ENCODE data around the gene MCTP1. TPM values are rescaled to one million over a fixed set of nuclear protein-coding genes. Genes with fewer than 3 reads are reported as not detected.

Gene MCTP1
- polyA plus RNA-seq, 1 donor (not counting 4 experiments of a cell fraction or from before 2014, with no cell fraction given) = 4.9 TPM

DNA sequence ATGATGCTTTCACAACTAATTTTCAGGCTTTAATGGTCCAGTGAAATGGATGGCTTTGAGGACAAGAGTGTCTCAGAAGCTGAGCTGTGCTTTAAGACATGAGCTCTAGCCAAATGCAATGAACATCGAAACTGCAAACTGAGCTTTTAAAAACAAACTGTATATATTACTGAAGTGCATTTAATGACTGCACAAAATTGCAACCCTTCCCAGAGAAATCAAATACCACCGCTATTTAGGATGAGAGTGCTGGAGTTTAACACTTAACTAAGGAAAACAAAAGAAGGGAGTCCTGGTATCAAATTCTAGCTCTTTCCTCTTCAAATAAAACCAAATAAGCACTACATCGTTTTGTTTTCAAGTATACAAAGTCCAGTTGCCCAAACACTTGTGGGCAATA is 502.5 kb downstream of the MCTP1 start:
- no peak for TF ChIP-seq EZH2 (IDR thresholded peaks at IDR 0.05; ENCODE audit: low read length)
- TF ChIP-seq, protein P1, sequence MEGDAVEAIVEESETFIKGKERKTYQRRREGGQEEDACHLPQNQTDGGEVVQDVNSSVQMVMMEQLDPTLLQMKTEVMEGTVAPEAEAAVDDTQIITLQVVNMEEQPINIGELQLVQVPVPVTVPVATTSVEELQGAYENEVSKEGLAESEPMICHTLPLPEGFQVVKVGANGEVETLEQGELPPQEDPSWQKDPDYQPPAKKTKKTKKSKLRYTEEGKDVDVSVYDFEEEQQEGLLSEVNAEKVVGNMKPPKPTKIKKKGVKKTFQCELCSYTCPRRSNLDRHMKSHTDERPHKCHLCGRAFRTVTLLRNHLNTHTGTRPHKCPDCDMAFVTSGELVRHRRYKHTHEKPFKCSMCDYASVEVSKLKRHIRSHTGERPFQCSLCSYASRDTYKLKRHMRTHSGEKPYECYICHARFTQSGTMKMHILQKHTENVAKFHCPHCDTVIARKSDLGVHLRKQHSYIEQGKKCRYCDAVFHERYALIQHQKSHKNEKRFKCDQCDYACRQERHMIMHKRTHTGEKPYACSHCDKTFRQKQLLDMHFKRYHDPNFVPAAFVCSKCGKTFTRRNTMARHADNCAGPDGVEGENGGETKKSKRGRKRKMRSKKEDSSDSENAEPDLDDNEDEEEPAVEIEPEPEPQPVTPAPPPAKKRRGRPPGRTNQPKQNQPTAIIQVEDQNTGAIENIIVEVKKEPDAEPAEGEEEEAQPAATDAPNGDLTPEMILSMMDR (optimal IDR thresholded peaks at IDR 0.05 in 1 of 3, IDR thresholded peaks at IDR 0.05 in 1 of 3, conservative IDR thresholded peaks at IDR 0.05 in 1 of 3; ENCODE audit: extremely low read depth in 1 of 3, insufficient read depth in 2 of 3, low read length in 3 of 3) = no peak
- no peaks in the 10 kb centered on the region for H3K4me1 ChIP-seq (ENCODE audit: control insufficient read depth, extremely low read depth, insufficient read depth, low read length)
- DNase-seq (ENCODE audit: low read depth, low spot score) (no peak), FAIRE-seq (no peak)
- no peak overlapping the region for H3K4me3 ChIP-seq (ENCODE audit: control insufficient read depth in 2 of 3, extremely low read depth in 1 of 3, insufficient read depth in 2 of 3, low read depth in 1 of 3, low read length in 3 of 3)
- H4K20me1 ChIP-seq (ENCODE audit: control insufficient read depth, extremely low read depth, insufficient read depth, low read length) = no peaks in the 10 kb centered on the region
- H3K9me1 ChIP-seq (ENCODE audit: control insufficient read depth, extremely low read depth, insufficient read depth, low read length) = no peaks in the 10 kb centered on the region
- H3K27ac ChIP-seq (ENCODE audit: control insufficient read depth, insufficient read depth, low read length) = no peak overlapping the region
- H3K36me3 ChIP-seq (ENCODE audit: control insufficient read depth in 2 of 2, extremely low read depth in 1 of 2, insufficient read depth in 2 of 2, low read length in 2 of 2) = no peaks in the 10 kb centered on the region
- H3K27me3 ChIP-seq (ENCODE audit: control insufficient read depth, extremely low read depth, insufficient read depth, low read length) = no peaks in the 10 kb centered on the region
- dilution Hi-C loops (cut with MboI; ENCODE audit: extremely low pct_ligation_motif_present, low sequenced_read_pairs) = no loop called here
- no peak overlapping the region for H2AFZ ChIP-seq (ENCODE audit: control insufficient read depth, low read length)
- H3K9ac ChIP-seq (ENCODE audit: control insufficient read depth, extremely low read depth, insufficient read depth, low read length) = no peak overlapping the region
- H3K9me3 ChIP-seq (ENCODE audit: control insufficient read depth, low read depth, low read length) = no peaks in the 10 kb centered on the region
- no peak overlapping the region for H3K4me2 ChIP-seq (ENCODE audit: control insufficient read depth, extremely low read depth, insufficient read depth, low read depth, low read length)
- H3K79me2 ChIP-seq (ENCODE audit: control insufficient read depth, insufficient read depth, low read length) = no peaks in the 10 kb centered on the region

DNA sequence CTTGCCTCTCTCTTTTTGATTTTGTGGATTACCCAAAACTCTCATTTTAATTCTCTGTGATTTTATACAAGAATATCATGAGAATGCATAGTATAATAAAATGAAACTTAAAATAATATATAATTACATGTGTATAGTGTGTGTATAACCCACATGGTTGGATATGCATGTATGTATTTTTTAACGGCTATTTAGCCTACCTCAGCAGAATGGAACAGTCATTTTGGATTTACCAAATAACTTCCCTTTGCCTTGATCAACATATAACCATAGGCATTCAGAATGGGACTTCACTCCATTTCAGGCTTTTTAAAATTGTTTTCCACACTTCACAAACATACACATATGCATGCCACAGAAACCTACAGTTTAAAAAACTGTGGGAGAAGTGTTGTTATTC is 505.2 kb downstream of the MCTP1 start:
- Histone ChIP-seq H3K9me3 (ENCODE audit: control insufficient read depth, low read depth, low read length) (no peaks in the 10 kb centered on the region), H3K27me3 (ENCODE audit: control insufficient read depth, extremely low read depth, insufficient read depth, low read length) (no peaks in the 10 kb centered on the region), H3K9ac (ENCODE audit: control insufficient read depth, extremely low read depth, insufficient read depth, low read length) (no peak overlapping the region), H3K4me3 (ENCODE audit: control insufficient read depth in 2 of 3, extremely low read depth in 1 of 3, insufficient read depth in 2 of 3, low read depth in 1 of 3, low read length in 3 of 3) (no peak overlapping the region), H4K20me1 (ENCODE audit: control insufficient read depth, extremely low read depth, insufficient read depth, low read length) (no peaks in the 10 kb centered on the region), H3K79me2 (ENCODE audit: control insufficient read depth, insufficient read depth, low read length) (no peaks in the 10 kb centered on the region), H3K4me1 (ENCODE audit: control insufficient read depth, extremely low read depth, insufficient read depth, low read length) (no peaks in the 10 kb centered on the region), H3K27ac (ENCODE audit: control insufficient read depth, insufficient read depth, low read length) (no peak overlapping the region), H2AFZ (ENCODE audit: control insufficient read depth, low read length) (no peak overlapping the region), H3K36me3 (ENCODE audit: control insufficient read depth in 2 of 2, extremely low read depth in 1 of 2, insufficient read depth in 2 of 2, low read length in 2 of 2) (no peaks in the 10 kb centered on the region), H3K4me2 (ENCODE audit: control insufficient read depth, extremely low read depth, insufficient read depth, low read depth, low read length) (no peak overlapping the region), H3K9me1 (ENCODE audit: control insufficient read depth, extremely low read depth, insufficient read depth, low read length) (no peaks in the 10 kb centered on the region)
- TF ChIP-seq, protein P1 (optimal IDR thresholded peaks at IDR 0.05 in 1 of 3, IDR thresholded peaks at IDR 0.05 in 1 of 3, conservative IDR thresholded peaks at IDR 0.05 in 1 of 3; ENCODE audit: extremely low read depth in 1 of 3, insufficient read depth in 2 of 3, low read length in 3 of 3) = no peak
- TF ChIP-seq EZH2 (IDR thresholded peaks at IDR 0.05; ENCODE audit: low read length) = no peak
- no peak for DNase-seq (ENCODE audit: low read depth, low spot score)
- dilution Hi-C loops (cut with MboI; ENCODE audit: extremely low pct_ligation_motif_present, low sequenced_read_pairs) = no loop called here
- no peak for FAIRE-seq
